GM21619 (cell line): ENCODE results near the gene GAP43.
A peak's percentile ranks its signal among the peaks of the same experiment; 100 is the strongest.

ENCODE experiments used
- ATAC-seq: cut with Tn5 transposase; IDR thresholded peaks from one replicate; pipeline ENCODE4 v1.9.1; 2021; ENCODE audit not compliant: unreplicated experiment

GAP43 gene

GRCh38 chr3:115623044-115623868 is at the start of gene GAP43:
Gene GAP43 (plus strand): TSS chr3:115623510. CDS start chr3:115623690, 180 bp downstream.
- ATAC-seq = no peak

- ATAC-seq = no peak
These were observed 46.9 kb upstream of the GAP43 start for GRCh38 chr3:115576325-115576875.

GRCh38 chr3:115577000-115577399 is 46.3 kb upstream of the GAP43 start:
- ATAC-seq = no peak

- ATAC-seq = no peak
These were observed 45.0 kb upstream of the GAP43 start for GRCh38 chr3:115578331-115578730.

- no peak for ATAC-seq
These were observed 42.7 kb upstream of the GAP43 start for GRCh38 chr3:115580566-115580965.

- no peak for ATAC-seq
These were observed 41.8 kb upstream of the GAP43 start for GRCh38 chr3:115581362-115582135.

GRCh38 chr3:115588201-115589115 is 34.9 kb upstream of the GAP43 start:
- ATAC-seq = no peak

- no peak for ATAC-seq
These were observed 32.4 kb upstream of the GAP43 start for GRCh38 chr3:115590873-115591272.

GRCh38 chr3:115595611-115596275 is 27.6 kb upstream of the GAP43 start:
- no peak for ATAC-seq

- ATAC-seq = no peak
These were observed 25.1 kb upstream of the GAP43 start for GRCh38 chr3:115598216-115598615.

GRCh38 chr3:115602194-115602593 is 21.1 kb upstream of the GAP43 start:
- no peak for ATAC-seq

- ATAC-seq = no peak
These were observed 11.7 kb upstream of the GAP43 start for GRCh38 chr3:115611630-115612029.

- no peak for ATAC-seq
These were observed 8.1 kb upstream of the GAP43 start for GRCh38 chr3:115615001-115615814.

GRCh38 chr3:115616461-115616860 is 6.8 kb upstream of the GAP43 start:
- ATAC-seq = peak; percentile 68

GRCh38 chr3:115617591-115617990 is 5.7 kb upstream of the GAP43 start:
- no peak for ATAC-seq

GRCh38 chr3:115624029-115624741 is 875 bp downstream of the GAP43 start:
- no peak for ATAC-seq

- no peak for ATAC-seq
These were observed 1.6 kb downstream of the GAP43 start for GRCh38 chr3:115624901-115625300.

- ATAC-seq = no peak
These were observed 2.7 kb downstream of the GAP43 start for GRCh38 chr3:115626006-115626409.

- no peak for ATAC-seq
These were observed 3.4 kb downstream of the GAP43 start for GRCh38 chr3:115626721-115627120.
